OCI-M2 (cell line): Measurements from ENCODE around the gene GOLGA3.
"Not testable (repeated sequence)": the region's sequence is repeated elsewhere in the genome, so short reads cannot be mapped to it uniquely, and the experiment has no call there.

Source experiments
- DNase-seq: peaks from one replicate; lab custom pipeline; 2025; ENCODE audit not compliant: unreplicated experiment; lab: John Stamatoyannopoulos, UW

Gene GOLGA3

DNA sequence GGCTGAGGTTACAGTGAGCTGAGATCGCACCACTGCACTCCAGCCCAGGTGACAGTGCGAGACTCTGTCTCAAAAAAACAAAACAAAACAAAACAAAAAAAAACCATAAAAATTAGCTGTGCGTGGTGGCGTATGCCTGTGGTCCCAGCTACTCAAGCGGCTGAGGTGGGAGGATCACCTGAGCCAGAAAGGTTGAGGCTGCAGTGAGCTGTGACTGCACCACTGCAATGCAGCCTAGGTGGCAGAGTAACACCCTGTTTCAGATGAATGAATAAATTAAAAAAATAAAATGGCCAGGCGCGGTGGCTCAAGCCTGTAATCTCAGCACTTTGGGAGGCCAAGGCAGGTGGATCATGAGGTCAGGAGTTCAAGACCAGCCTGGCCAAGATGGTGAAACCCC is 75.0 kb downstream of the GOLGA3 start:
- not testable (repeated sequence) for DNase-seq

DNA sequence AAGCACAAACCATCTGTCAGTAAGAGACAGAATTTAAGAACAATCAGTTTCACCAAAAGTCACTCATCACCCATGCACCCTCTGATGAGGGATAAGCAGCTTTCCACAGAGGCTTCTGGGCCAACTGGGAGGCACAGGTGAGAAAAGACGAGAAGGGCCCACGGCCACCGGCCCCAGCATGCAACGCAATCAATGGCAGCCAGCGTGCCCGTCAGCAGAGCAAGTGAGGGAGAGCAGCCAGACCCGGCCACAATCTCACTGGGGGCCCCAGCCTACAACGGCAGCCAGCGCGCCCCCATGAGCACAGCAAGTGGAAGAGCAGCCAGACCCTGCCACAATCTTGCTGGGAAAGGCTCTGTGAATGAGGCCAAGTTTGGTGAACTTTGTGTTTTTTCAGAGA is 80.3 kb downstream of the GOLGA3 start:
- DNase-seq: no peak

DNA sequence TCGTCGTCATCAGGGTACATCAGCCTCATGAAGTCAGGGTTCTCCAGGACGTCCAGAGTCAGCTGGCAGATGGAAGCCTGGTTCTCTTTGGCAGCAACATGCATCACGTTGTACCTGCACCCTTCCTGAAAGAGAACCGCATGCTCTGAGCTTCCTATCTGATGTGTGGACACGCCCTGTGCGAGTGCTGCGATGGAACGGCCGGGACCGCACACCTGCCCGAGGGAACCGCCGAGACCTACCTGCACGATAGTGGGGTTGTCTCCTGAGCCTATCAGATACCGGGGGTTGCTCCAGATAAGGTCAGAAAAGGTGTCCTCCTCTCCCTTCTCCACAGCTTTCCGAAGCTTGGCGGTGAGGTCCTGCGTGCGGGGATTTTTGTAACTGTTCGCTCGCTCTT is 80.8 kb downstream of the GOLGA3 start:
- DNase-seq: no peak

DNA sequence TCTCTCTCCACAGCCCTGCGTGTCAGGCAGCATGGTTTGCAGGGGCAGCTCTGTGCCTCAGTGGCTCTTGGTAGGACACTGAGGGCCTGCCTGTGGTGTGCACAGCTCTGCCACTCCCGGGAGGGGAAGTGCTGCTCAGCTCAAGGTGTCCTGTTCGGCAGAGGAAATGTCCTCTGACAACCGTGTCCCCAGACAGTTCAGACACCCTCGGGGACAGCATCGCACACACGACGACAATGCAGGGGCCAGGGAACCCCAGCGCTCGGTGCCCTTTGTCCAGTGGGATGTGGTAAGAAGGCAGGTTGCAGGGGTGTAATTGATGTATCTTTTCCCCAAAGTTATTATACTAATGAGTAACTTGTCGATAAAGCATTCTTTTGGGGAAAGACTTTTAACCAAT is 81.3 kb downstream of the GOLGA3 start:
- DNase-seq: no peak

DNA sequence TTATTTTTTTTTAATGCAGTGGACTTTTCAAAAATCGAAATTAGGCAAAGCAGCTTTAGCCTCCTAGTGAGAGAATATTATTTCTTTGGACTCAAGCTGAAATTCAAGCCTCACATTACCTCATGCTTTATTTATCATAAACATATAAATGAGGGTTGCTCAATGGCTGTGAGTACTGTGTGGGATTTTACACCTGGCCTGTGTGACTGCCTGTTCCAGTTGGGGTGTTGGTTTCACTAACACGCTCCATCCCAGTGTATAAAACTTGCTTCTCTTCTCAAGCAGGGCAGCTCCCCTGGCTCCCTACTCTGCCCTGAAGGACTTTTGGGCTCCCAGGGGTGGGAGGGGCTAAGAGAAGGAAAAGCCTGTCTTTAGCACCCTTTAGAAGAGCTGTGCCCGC is 82.1 kb downstream of the GOLGA3 start:
- DNase-seq: no peak

DNA sequence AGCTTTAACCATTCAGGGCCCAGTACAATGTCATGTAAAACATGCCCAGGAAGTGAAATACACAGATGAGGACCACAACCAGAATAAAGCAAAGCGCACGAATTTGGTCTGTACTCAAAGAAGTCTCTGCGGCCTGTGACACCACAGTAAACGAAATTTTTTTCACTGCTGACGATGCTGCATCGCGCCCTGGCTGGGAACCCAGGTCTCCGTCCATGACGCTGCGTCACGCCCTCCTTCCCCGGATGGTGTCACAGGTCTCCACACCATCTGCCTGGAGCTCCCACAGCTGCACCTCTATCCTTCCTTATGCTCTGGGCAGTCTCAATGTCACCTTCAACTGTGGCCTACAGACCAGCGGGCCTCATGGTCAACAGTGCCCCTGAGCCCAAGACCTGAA is 84.8 kb downstream of the GOLGA3 start:
- no peak for DNase-seq

DNA sequence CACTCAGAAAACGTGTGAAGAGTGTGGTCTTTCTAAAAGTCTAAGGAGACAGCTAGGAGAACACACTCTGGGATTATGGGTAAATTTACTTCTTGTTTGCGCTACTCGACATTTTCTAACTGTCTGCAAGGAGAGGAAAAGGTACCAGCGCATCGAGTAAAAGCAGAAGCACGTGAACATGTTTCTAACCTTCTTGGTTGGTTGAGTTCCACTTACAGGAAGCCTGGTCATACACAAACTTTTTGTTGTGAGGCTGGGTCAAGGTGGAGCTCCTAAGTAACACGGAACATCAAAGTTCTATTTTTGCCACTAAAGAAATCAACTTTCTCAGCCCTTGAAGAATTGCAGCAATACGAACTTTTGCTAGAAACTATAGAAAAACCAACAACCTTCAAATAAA is 87.0 kb downstream of the GOLGA3 start:
- DNase-seq: no peak

- no peak for DNase-seq
These were observed 88.0 kb downstream of the GOLGA3 start for GRCh38 chr12:132740652-132741051.

- DNase-seq: no peak
These were observed 88.4 kb downstream of the GOLGA3 start for GRCh38 chr12:132740313-132740646.

GRCh38 chr12:132739600-132740312 is 88.9 kb downstream of the GOLGA3 start:
- DNase-seq: no peak

GRCh38 chr12:132736913-132737312 is 91.8 kb downstream of the GOLGA3 start:
- no peak for DNase-seq

- no peak for DNase-seq
These were observed 92.3 kb downstream of the GOLGA3 start for GRCh38 chr12:132736378-132736777.

GRCh38 chr12:132735496-132735895 is 93.2 kb downstream of the GOLGA3 start:
- DNase-seq: no peak

DNA sequence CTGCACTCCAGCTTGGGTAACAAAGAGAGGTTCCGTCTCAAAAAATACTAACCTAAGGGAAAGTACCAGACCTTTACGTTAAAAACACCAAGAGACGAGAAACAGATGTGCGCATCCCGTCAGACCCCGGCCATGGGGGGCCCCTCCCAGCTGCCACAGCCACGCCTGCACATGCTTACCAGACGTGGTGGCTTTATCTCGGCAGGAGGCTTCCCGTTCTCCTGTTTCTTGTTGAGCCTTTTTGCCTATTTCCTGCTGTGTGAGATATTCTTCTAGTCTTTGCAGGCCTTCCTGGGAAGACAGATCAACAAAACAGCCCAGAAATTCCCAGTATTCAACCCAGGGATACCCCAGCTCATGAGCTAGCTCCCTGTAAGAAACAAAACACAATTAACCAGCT is 94.5 kb downstream of the GOLGA3 start:
- DNase-seq: no peak

GRCh38 chr12:132731574-132731973 is 97.1 kb downstream of the GOLGA3 start:
- no peak for DNase-seq

DNA sequence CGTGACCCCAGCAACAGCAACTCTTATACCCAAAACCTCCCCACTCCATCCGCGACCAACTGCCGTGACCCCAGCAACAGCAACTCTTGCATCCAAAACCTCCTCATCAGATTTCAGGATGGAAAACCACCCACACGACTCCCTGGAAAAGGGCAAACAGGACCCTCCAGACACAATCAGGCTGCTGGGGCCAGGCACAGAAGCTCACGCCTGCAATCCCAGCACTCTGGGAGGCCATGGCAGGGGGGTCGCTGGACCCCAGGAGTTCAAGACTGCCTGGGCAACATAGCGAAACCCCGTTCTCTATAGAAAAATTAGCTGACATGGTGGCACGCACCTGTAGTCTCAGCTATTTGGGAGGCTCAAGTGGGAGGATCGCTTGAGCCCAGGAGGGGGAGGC is 98.3 kb downstream of the GOLGA3 start:
- DNase-seq: no peak

DNA sequence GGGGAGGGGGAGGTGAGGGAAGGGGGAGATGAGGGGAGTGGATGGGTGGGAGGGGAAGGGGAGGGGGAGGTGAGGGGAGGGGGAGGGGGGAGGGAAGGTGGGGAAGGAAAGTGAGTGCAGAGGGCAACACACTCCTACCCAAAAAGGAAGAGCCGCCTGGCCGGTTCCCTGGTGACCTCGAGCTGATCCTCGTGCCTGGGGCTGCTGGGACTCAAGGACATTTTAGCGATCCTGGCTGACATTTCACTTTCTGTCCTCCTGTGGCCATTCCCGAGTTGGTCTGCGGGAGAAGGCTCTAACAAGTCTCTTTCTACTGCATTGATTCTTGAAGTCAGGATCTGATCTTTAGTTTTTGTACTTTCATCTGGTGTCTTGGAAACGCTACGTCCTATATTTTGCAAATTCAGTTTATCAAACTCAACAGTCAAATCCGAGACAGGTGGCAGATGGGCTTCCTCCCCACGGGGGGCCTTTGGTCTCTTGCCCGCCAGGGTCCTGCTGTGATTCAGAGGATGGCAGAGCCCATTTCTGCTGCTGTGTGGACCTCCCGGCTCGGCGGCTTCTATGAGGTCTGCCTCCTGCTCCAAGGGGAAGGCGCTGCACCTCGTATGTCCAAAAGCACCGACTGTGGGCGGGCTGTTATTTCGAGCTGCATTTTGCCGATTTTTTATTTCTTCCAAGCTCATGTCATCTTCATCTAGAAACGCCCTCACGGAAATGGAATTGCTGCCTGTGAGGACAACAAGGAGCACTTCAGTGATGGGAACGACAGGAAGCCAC is 98.9 kb downstream of the GOLGA3 start:
- DNase-seq: no peak

DNA sequence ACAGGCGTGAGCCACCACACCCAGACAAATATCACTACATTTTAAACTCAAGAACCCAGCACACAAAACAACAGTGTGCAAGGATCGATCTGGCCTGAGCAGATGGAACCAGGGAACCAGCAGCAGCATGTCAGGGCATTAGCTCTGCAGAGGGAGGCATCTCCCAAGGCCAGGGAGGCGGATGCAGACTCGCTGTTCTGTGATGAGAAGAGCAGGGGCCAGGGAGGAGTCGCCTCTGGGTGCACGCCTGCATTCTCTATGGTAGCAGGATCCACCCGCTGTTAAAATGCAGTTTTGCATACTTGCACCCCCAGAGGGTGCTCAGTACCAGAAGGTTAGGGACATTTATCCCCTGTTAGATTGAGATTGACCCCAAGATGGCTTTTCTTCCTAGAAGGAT is 100.2 kb downstream of the GOLGA3 start:
- DNase-seq: no peak

GRCh38 chr12:132727091-132727794 is 101.4 kb downstream of the GOLGA3 start:
- DNase-seq: no peak

DNA sequence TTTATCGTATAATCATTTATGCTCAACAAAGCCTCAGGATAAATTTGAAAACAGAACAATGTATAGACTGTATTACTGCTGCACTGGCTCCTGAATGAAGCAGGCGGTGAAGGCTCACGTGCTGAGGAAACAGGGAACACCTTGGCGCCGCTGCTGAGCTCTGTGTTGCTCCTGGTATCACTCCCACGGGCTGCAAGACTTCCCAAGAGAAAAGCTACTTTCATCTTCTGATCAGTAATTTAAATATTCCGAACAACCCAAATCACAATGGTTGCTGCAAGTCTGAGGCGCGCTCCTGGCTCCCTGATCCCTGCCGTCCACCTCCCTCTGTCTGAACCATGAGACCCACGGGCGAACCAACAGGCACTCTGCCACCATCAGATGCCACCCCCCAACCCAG is 102.3 kb downstream of the GOLGA3 start:
- no peak for DNase-seq

GRCh38 chr12:132724506-132725241 is 104.0 kb downstream of the GOLGA3 start:
- DNase-seq: no peak

DNA sequence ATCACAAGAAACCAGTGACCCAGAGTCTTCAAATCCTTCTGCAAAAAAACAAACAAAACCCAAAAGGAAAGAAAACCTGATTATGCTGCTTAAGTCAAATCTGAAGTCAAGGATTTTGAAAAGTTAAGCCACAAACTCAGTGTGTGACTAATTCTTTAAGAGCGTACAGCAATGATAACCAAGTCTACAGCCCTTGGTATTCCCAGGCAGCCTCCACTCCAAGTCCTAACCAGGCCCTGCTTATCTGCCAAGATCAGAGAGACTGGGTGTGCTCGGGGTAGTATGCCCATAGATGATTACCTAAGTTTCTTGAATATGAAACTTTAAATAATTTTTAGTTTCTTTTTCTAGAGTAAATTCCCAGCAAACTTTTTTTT is 104.9 kb downstream of the GOLGA3 start:
- DNase-seq: no peak
